Liver (tissue), 9 donors: ENCODE results near the gene PFDN4. TPM values are rescaled to one million over a fixed set of nuclear protein-coding genes. Genes with fewer than 3 reads are reported as not detected.

Source experiments
- DNase-seq: peaks from one replicate; pipeline ENCODE4 v3.0.0-alpha.2; 2017; ENCODE audit warnings: low spot score
- H3K27ac ChIP-seq, 2 donors: one replicate each; pipeline ENCODE4 v1.7.0; 2013; ENCODE audit warnings: inconsistent platforms in 2 of 2, low read length in 2 of 2, control low read depth in 1 of 2, low read depth in 1 of 2, mild to moderate bottlenecking in 1 of 2
- H3K27me3 ChIP-seq, 4 donors: one replicate each; pipeline versions ENCODE4 v1.6.1 to v1.7.0; 2013; ENCODE audit warnings: low read length in 3 of 4, inconsistent platforms in 1 of 4, mild to moderate bottlenecking in 1 of 4, moderate library complexity in 1 of 4; ENCODE audit not compliant: control insufficient read depth in 4 of 4, insufficient read depth in 4 of 4
- H3K36me3 ChIP-seq, 4 donors: one replicate each; pipeline versions ENCODE4 v1.6.1 to v1.7.0; 2013; ENCODE audit warnings: low read length in 3 of 4, mild to moderate bottlenecking in 3 of 4, low read depth in 1 of 4, moderate library complexity in 1 of 4; ENCODE audit not compliant: control insufficient read depth in 4 of 4, insufficient read depth in 3 of 4
- H3K4me1 ChIP-seq, 4 donors: one replicate each; pipeline versions ENCODE4 v1.6.1 to v1.7.0; 2013; ENCODE audit warnings: low read length in 3 of 4, mild to moderate bottlenecking in 3 of 4, moderate library complexity in 1 of 4; ENCODE audit not compliant: control insufficient read depth in 4 of 4, insufficient read depth in 4 of 4
- H3K4me3 ChIP-seq, 3 donors: one replicate each; pipeline versions ENCODE4 v1.6.1 to v1.7.0; 2013; ENCODE audit warnings: low read length in 3 of 3, control low read depth in 1 of 3, low read depth in 1 of 3, mild to moderate bottlenecking in 1 of 3
- H3K9ac ChIP-seq, 2 donors: one replicate each; pipeline ENCODE4 v1.7.0; 2013; ENCODE audit warnings: low read length in 2 of 2, mild to moderate bottlenecking in 2 of 2, moderate library complexity in 2 of 2, control low read depth in 1 of 2, low read depth in 1 of 2
- H3K9me3 ChIP-seq, 4 donors: one replicate each; pipeline versions ENCODE4 v1.6.1 to v1.7.0; 2013; ENCODE audit warnings: low read length in 3 of 4; ENCODE audit not compliant: control insufficient read depth in 4 of 4
- EGR1 ChIP-seq, 2 donors: IDR thresholded peaks; 2 replicates each; pipeline ENCODE4 v1.6.1; 2016 to 2018; ENCODE audit warnings: antibody characterized with exemption in 2 of 2, low read depth in 2 of 2
- FOXA1 ChIP-seq: IDR thresholded peaks from 2 replicates; pipeline ENCODE4 v1.6.1; 2016; ENCODE audit warnings: antibody characterized with exemption
- FOXA2 ChIP-seq: IDR thresholded peaks from 2 replicates; pipeline ENCODE4 v1.6.1; 2016; ENCODE audit warnings: antibody characterized with exemption
- GABPA ChIP-seq, 2 donors: IDR thresholded peaks in 1 of 2; conservative IDR thresholded peaks in 1 of 2; 2 replicates each; pipeline ENCODE4 v1.6.1; 2016; ENCODE audit warnings: antibody characterized with exemption in 2 of 2, mild to moderate bottlenecking in 1 of 2, moderate library complexity in 1 of 2
- HNF4A ChIP-seq, 2 donors: conservative IDR thresholded peaks; 2 replicates each; pipeline ENCODE4 v1.6.1; 2016; ENCODE audit warnings: antibody characterized with exemption in 2 of 2, mild to moderate bottlenecking in 2 of 2
- HNF4G ChIP-seq: IDR thresholded peaks from 2 replicates; pipeline ENCODE4 v1.6.1; 2016; ENCODE audit warnings: antibody characterized with exemption
- JUND ChIP-seq, 2 donors: IDR thresholded peaks; 2 replicates each; pipeline ENCODE4 v1.6.1; 2016; ENCODE audit warnings: antibody characterized with exemption in 2 of 2
- NR2F2 ChIP-seq: IDR thresholded peaks from 2 replicates; pipeline ENCODE4 v1.6.1; 2016; ENCODE audit warnings: antibody characterized with exemption
- RAD21 ChIP-seq, 2 donors: IDR thresholded peaks; 2 replicates each; pipeline ENCODE4 v1.6.1; 2016; ENCODE audit warnings: antibody characterized with exemption in 2 of 2, mild to moderate bottlenecking in 2 of 2
- RXRA ChIP-seq, 2 donors: IDR thresholded peaks; 2 replicates each; pipeline ENCODE4 v1.6.1; 2017 to 2018; ENCODE audit warnings: antibody characterized with exemption in 2 of 2, mild to moderate bottlenecking in 1 of 2
- SP1 ChIP-seq: IDR thresholded peaks from 2 replicates; pipeline ENCODE4 v1.6.1; 2018; ENCODE audit warnings: antibody characterized with exemption, mild to moderate bottlenecking
- TAF1 ChIP-seq: conservative IDR thresholded peaks from 2 replicates; pipeline ENCODE4 v1.6.1; 2016; ENCODE audit warnings: antibody characterized with exemption, mild to moderate bottlenecking
- YY1 ChIP-seq: IDR thresholded peaks from 2 replicates; pipeline ENCODE4 v1.6.1; 2016; ENCODE audit warnings: antibody characterized with exemption, mild to moderate bottlenecking
- WGBS: extraction: QIAGEN DNeasy Blood & Tissue Kit; methylation state at CpG from one replicate; pipeline ENCODE4 v1.1.7; 2013; 5-methylcytosine and 5-hydroxymethylcytosine counted together
- polyA plus RNA-seq, 2 donors: library from polyadenylated mRNA; stranded (reverse) in 1 of 2; unstranded in 1 of 2; fragments of 200-250 nt in 1 of 2; fragments of >200 nt in 1 of 2; fragmentation: Nextera tagmentation in 1 of 2; extraction: Ambion mirVana in 1 of 2; gene quantifications; one replicate each; pipeline versions ENCODE4 v1.2.1 to v1.2.3, GENCODE V29; 2013 to 2015
- total RNA-seq, 2 donors: library from RNA; depleted of rRNA; stranded (reverse); fragments of >200 nt; gene quantifications; one replicate each; pipeline ENCODE4 v1.2.3, GENCODE V29; 2014
- TF ChIP-seq, protein P1 (sequence below): IDR thresholded peaks from 2 replicates; pipeline ENCODE4 v1.6.1; 2016; ENCODE audit warnings: antibody characterized with exemption, mild to moderate bottlenecking
- TF ChIP-seq, protein P2 (sequence below): IDR thresholded peaks from 2 replicates; pipeline ENCODE4 v1.6.1; 2016; ENCODE audit warnings: antibody characterized with exemption
- TF ChIP-seq, protein P3 (sequence below): IDR thresholded peaks from 2 replicates; pipeline ENCODE4 v1.6.1; 2016; ENCODE audit warnings: antibody characterized with exemption
- TF ChIP-seq, protein P4 (sequence below): IDR thresholded peaks from 2 replicates; pipeline ENCODE4 v1.6.1; 2016; ENCODE audit warnings: antibody characterized with exemption
- TF ChIP-seq, protein P5 (sequence below): fragments of 150-350 bp; IDR thresholded peaks from 2 replicates; pipeline ENCODE4 v1.5.1; 2017; ENCODE audit warnings: improper control_type of control experiment, low read depth, low read length; ENCODE audit not compliant: missing input control
- donor health status: healthy.
- donor health status: healthy.
- donor health status: healthy.
- donor health status: healthy.
- donor health status: healthy.

Gene PFDN4
- total and polyA plus RNA-seq, 4 donors, result 12.9 to 17.3 (median 13.5) TPM

DNA sequence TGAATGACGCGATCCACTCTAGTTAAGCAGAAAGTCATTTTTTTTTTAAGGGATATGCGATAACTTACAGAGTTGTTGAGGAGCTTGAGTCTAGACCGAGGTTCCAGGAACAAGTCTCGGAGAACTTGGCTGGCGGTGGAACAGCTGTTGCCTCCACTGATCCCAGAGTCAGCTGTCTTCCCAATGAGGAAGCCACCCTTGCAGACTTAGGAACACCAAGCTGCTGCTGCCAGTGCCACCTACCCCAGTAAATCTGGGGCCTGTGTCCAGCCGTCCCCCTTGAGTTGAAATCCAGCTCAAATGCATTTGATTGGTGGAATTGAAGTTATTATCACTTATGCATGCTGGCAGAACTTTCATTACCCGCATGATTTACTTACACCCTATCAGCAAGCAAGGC lies 6.7 kb downstream of the PFDN4 start:
- Histone ChIP-seq H3K27ac (no peak overlapping the region), H3K4me3 (no peak overlapping the region), H3K9ac (no peak overlapping the region), H3K9me3 (no peaks in the 10 kb centered on the region), H3K36me3 (peaks cover 0 to 5% (median 4%) of the 10 kb centered on the region in 4 donors), H3K27me3 (no peaks in the 10 kb centered on the region), H3K4me1 (peaks cover 0 to 3% (median 0%) of the 10 kb centered on the region in 4 donors)
- 96% methylated on average over 8 of the region's 8 CpGs for WGBS
- no peak for TF ChIP-seq HNF4A (conservative IDR thresholded peaks at IDR 0.05)
- no peak for TF ChIP-seq GABPA (IDR thresholded peaks at IDR 0.05 in 1 of 2, conservative IDR thresholded peaks at IDR 0.05 in 1 of 2)
- TF ChIP-seq NR2F2, result no peak
- TF ChIP-seq, protein P1, sequence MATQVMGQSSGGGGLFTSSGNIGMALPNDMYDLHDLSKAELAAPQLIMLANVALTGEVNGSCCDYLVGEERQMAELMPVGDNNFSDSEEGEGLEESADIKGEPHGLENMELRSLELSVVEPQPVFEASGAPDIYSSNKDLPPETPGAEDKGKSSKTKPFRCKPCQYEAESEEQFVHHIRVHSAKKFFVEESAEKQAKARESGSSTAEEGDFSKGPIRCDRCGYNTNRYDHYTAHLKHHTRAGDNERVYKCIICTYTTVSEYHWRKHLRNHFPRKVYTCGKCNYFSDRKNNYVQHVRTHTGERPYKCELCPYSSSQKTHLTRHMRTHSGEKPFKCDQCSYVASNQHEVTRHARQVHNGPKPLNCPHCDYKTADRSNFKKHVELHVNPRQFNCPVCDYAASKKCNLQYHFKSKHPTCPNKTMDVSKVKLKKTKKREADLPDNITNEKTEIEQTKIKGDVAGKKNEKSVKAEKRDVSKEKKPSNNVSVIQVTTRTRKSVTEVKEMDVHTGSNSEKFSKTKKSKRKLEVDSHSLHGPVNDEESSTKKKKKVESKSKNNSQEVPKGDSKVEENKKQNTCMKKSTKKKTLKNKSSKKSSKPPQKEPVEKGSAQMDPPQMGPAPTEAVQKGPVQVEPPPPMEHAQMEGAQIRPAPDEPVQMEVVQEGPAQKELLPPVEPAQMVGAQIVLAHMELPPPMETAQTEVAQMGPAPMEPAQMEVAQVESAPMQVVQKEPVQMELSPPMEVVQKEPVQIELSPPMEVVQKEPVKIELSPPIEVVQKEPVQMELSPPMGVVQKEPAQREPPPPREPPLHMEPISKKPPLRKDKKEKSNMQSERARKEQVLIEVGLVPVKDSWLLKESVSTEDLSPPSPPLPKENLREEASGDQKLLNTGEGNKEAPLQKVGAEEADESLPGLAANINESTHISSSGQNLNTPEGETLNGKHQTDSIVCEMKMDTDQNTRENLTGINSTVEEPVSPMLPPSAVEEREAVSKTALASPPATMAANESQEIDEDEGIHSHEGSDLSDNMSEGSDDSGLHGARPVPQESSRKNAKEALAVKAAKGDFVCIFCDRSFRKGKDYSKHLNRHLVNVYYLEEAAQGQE, result no peak
- no peak for TF ChIP-seq JUND (IDR thresholded peaks at IDR 0.05)
- TF ChIP-seq, protein P2, sequence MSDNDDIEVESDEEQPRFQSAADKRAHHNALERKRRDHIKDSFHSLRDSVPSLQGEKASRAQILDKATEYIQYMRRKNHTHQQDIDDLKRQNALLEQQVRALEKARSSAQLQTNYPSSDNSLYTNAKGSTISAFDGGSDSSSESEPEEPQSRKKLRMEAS, result no peak
- TF ChIP-seq FOXA2, result no peak
- no peak for TF ChIP-seq YY1
- TF ChIP-seq, protein P3, sequence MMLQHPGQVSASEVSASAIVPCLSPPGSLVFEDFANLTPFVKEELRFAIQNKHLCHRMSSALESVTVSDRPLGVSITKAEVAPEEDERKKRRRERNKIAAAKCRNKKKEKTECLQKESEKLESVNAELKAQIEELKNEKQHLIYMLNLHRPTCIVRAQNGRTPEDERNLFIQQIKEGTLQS, result no peak
- TF ChIP-seq TAF1, result no peak
- TF ChIP-seq, protein P4, sequence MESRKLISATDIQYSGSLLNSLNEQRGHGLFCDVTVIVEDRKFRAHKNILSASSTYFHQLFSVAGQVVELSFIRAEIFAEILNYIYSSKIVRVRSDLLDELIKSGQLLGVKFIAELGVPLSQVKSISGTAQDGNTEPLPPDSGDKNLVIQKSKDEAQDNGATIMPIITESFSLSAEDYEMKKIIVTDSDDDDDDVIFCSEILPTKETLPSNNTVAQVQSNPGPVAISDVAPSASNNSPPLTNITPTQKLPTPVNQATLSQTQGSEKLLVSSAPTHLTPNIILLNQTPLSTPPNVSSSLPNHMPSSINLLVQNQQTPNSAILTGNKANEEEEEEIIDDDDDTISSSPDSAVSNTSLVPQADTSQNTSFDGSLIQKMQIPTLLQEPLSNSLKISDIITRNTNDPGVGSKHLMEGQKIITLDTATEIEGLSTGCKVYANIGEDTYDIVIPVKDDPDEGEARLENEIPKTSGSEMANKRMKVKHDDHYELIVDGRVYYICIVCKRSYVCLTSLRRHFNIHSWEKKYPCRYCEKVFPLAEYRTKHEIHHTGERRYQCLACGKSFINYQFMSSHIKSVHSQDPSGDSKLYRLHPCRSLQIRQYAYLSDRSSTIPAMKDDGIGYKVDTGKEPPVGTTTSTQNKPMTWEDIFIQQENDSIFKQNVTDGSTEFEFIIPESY, result no peak
- no peak for TF ChIP-seq FOXA1
- no peak for TF ChIP-seq SP1
- no peak for TF ChIP-seq RXRA (IDR thresholded peaks at IDR 0.05)
- TF ChIP-seq HNF4G, result no peak
- no peak for TF ChIP-seq RAD21 (IDR thresholded peaks at IDR 0.05)
- TF ChIP-seq, protein P5, sequence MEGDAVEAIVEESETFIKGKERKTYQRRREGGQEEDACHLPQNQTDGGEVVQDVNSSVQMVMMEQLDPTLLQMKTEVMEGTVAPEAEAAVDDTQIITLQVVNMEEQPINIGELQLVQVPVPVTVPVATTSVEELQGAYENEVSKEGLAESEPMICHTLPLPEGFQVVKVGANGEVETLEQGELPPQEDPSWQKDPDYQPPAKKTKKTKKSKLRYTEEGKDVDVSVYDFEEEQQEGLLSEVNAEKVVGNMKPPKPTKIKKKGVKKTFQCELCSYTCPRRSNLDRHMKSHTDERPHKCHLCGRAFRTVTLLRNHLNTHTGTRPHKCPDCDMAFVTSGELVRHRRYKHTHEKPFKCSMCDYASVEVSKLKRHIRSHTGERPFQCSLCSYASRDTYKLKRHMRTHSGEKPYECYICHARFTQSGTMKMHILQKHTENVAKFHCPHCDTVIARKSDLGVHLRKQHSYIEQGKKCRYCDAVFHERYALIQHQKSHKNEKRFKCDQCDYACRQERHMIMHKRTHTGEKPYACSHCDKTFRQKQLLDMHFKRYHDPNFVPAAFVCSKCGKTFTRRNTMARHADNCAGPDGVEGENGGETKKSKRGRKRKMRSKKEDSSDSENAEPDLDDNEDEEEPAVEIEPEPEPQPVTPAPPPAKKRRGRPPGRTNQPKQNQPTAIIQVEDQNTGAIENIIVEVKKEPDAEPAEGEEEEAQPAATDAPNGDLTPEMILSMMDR, result no peak
- no peak for TF ChIP-seq EGR1 (IDR thresholded peaks at IDR 0.05; ENCODE audit: low read depth in 2 of 2)
- no peak for DNase-seq
